ENCODE measurements around the gene TMEM30B. TPM values are rescaled to one million over a fixed set of nuclear protein-coding genes. Genes with fewer than 3 reads are reported as not detected.

The TMEM30B gene
- total and polyA plus RNA-seq, 2 of the 13 experiments (the other 11 are each of a cell fraction or from before 2014, with no cell fraction given), result not detected

DNA sequence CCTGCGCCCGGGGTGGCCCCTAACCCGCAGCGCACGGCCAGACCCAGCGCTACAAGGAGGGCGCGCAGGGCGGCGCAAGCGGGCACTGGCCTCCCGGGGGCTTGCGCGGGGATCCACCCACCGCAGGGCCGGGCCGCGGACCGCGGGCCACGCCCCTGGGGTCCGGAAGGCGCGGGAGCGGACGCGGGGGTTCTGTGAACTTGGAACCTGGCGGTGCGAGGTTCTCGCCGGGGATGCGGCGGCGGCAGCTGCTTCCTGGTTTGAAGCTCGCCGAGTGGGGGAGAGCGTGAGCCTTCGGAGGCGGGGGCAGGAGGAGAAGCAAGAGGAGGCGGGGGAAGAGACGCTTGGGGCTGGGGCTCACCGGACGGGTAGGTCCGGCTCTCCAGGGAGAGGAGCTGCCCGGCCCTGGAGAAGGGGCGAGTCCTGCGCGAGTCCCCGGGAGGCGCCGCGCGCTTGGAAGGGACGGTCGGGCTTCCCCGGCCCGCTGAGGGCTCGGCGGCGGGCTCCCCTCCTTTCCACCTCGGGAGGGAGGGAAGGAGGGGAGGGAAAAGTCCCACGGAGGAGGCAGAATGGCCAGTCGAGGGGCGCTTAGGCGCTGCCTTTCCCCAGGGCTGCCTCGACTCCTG lies 40.4 kb upstream of the TMEM30B start, which contains the start of gene PRKCH (continued):
- no peak for TF ChIP-seq SIX4 (CRISPR knock-in tag; IDR thresholded peaks at IDR 0.05)
- TF ChIP-seq HNF1B (CRISPR knock-in tag; IDR thresholded peaks at IDR 0.05), result 0 out of 2 replicates have a peak, but pooled peaks have one; percentile 15
- no peak for TF ChIP-seq POLR2AphosphoS5 (IDR thresholded peaks at IDR 0.05; ENCODE audit: low read depth, low read length)
- no peak for TF ChIP-seq ZNF629 (CRISPR knock-in tag; conservative IDR thresholded peaks at IDR 0.05)
- TF ChIP-seq JUND (CRISPR knock-in tag; IDR thresholded peaks at IDR 0.05), result no peak
- TF ChIP-seq, protein P1, sequence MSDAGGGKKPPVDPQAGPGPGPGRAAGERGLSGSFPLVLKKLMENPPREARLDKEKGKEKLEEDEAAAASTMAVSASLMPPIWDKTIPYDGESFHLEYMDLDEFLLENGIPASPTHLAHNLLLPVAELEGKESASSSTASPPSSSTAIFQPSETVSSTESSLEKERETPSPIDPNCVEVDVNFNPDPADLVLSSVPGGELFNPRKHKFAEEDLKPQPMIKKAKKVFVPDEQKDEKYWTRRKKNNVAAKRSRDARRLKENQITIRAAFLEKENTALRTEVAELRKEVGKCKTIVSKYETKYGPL (CRISPR knock-in tag; IDR thresholded peaks at IDR 0.05), result no peak
- TF ChIP-seq, protein P2, sequence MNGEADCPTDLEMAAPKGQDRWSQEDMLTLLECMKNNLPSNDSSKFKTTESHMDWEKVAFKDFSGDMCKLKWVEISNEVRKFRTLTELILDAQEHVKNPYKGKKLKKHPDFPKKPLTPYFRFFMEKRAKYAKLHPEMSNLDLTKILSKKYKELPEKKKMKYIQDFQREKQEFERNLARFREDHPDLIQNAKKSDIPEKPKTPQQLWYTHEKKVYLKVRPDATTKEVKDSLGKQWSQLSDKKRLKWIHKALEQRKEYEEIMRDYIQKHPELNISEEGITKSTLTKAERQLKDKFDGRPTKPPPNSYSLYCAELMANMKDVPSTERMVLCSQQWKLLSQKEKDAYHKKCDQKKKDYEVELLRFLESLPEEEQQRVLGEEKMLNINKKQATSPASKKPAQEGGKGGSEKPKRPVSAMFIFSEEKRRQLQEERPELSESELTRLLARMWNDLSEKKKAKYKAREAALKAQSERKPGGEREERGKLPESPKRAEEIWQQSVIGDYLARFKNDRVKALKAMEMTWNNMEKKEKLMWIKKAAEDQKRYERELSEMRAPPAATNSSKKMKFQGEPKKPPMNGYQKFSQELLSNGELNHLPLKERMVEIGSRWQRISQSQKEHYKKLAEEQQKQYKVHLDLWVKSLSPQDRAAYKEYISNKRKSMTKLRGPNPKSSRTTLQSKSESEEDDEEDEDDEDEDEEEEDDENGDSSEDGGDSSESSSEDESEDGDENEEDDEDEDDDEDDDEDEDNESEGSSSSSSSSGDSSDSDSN (CRISPR knock-in tag; IDR thresholded peaks at IDR 0.05), result no peak
- no peak for TF ChIP-seq FOXP1 (IDR thresholded peaks at IDR 0.05)
- no peak for TF ChIP-seq FOXP1 (CRISPR knock-in tag; IDR thresholded peaks at IDR 0.05)
- TF ChIP-seq ZNF704 (CRISPR knock-in tag; IDR thresholded peaks at IDR 0.05; ENCODE audit: borderline replicate concordance), result 0 out of 2 replicates have a peak, but pooled peaks have one; percentile 68
- TF ChIP-seq, protein P3, sequence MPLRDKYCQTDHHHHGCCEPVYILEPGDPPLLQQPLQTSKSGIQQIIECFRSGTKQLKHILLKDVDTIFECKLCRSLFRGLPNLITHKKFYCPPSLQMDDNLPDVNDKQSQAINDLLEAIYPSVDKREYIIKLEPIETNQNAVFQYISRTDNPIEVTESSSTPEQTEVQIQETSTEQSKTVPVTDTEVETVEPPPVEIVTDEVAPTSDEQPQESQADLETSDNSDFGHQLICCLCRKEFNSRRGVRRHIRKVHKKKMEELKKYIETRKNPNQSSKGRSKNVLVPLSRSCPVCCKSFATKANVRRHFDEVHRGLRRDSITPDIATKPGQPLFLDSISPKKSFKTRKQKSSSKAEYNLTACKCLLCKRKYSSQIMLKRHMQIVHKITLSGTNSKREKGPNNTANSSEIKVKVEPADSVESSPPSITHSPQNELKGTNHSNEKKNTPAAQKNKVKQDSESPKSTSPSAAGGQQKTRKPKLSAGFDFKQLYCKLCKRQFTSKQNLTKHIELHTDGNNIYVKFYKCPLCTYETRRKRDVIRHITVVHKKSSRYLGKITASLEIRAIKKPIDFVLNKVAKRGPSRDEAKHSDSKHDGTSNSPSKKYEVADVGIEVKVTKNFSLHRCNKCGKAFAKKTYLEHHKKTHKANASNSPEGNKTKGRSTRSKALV (CRISPR knock-in tag; IDR thresholded peaks at IDR 0.05), result peak; percentile 72; the same call in 1 of the 2 replicates
- 0 out of 2 replicates have a peak, but pooled peaks have one; percentile 22 for TF ChIP-seq GATAD2A (CRISPR knock-in tag; IDR thresholded peaks at IDR 0.05)
- no peak for TF ChIP-seq ZNF333 (CRISPR knock-in tag; IDR thresholded peaks at IDR 0.05; ENCODE audit: borderline replicate concordance)
- TF ChIP-seq HINFP (CRISPR knock-in tag; IDR thresholded peaks at IDR 0.05; ENCODE audit: low read depth), result peak; percentile 88
- TF ChIP-seq PHF21A (CRISPR knock-in tag; IDR thresholded peaks at IDR 0.05), result peak; percentile 28; the same call in 1 of the 2 replicates
- no peak for TF ChIP-seq KAT7 (CRISPR knock-in tag; IDR thresholded peaks at IDR 0.05; ENCODE audit: borderline replicate concordance)
- TF ChIP-seq ZNF160 (CRISPR knock-in tag; IDR thresholded peaks at IDR 0.05), result no peak
- TF ChIP-seq ZNF207 (IDR thresholded peaks at IDR 0.05; ENCODE audit: borderline replicate concordance), result no peak
- no peak for TF ChIP-seq MEIS1 (CRISPR knock-in tag; IDR thresholded peaks at IDR 0.05; ENCODE audit: borderline replicate concordance)
- no peak for TF ChIP-seq TCF7 (IDR thresholded peaks at IDR 0.05; ENCODE audit: low read depth)

Data from HepG2 (cell line).